Measurements from ENCODE around the gene FAM234B.
"Not testable (repeated sequence)": the region's sequence is repeated elsewhere in the genome, so short reads cannot be mapped to it uniquely, and the experiment has no call there.

Gene FAM234B

GRCh38 chr12:13053617-13054016, 9.4 kb downstream of the FAM234B start:
- not testable (repeated sequence) for DNase-seq (ENCODE audit: low read depth, low spot score)

DNA sequence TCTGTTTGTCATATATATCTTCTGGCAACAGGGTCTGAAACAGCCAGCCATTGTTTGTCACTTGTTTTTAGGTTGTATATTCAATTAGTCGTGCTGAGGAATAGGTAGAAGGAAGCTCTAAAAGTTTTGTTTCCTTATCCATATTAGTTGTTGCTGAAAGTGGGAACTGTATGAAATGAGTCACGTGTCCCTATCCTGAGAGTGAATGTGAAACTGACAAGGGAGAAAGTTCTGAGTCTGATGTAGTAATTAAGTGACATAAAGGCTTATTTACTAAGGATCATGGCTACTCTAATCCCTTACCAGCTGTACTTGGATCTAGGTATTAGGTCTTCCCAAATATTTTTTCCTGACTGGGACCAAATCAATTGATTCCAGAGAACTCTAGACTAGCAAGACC, 16.4 kb downstream of the FAM234B start:
- DNase-seq (ENCODE audit: low read depth, low spot score), result no peak

DNA sequence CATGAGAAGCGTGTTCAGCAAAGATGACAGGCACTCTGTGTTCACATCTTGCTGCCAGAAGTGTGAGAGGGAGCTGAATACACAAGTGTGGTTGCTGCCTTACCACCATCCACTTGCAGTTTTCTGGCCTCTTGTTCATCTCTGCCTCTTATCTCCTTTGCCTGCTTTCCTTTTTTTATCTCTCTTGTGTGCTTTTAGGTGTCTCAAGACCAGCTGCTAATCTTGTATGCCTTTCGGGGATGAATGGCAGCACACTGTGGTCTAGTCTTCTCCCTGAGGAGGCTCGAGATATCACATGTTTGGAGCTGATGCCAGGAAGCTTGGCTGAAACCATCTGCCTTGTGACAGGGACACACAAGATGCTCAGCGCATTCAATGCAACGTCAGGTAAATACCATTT, 17.2 kb downstream of the FAM234B start:
- DNase-seq (ENCODE audit: low read depth, low spot score), result no peak

DNA sequence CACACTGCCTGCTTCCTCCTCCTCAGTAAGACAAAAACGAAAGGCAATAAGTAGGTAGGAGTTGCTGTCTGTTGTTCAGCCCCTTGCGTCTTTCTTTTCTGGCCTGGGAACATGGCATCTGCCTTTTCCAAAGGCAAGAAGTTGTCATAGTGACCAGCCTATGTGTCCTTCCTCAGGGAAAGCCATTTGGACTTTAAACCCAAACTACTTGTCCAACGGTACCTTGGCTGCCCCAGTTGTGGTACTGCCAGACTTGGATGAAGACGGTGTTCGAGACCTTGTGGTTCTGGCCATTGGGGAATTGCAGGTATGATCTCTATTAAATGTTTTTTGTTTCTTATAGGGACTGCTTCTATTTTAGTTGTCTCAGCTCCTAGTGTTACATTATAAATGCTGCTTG, 18.5 kb downstream of the FAM234B start:
- no peak for DNase-seq (ENCODE audit: low read depth, low spot score)

DNA sequence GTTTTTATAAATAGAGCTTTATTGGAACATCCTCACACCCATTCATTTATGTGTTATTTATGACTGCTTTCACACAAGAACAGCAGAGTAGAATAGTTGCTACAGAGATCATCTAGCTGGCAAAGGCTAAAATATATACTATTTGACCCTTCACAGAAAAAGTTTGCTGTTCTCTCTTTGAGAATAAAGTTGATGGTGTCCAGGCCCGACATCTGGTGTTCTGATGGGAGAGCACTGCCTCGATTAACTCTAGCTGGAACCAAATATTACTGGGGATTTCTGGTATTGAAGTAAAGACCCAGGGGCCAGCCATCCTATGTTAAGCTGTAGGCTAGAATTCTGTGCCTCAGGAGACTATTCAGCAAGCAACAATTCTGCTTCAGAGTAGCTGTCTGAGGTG, 21.8 kb downstream of the FAM234B start:
- DNase-seq (ENCODE audit: low read depth, low spot score), result no peak

DNA sequence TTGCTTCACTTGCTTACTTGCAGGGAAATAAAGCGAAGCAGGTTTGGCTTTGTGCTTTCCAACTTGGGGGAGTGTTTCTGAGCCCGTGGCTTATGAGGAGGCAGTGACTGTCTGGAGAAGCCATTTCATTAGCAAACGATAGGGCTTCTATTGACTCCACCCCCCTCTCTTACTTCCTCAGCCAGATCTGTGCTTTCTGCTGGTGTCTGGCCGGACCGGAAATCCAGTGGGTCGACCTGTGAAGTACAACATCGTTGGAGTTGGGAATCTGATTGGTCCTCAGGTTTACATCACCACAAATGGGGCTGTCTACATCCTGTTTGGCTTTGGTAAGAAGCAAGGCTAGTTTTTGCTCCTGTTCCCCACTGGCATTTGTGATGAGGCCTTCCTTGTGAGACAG, 22.3 kb downstream of the FAM234B start:
- DNase-seq (ENCODE audit: low read depth, low spot score), result no peak

DNA sequence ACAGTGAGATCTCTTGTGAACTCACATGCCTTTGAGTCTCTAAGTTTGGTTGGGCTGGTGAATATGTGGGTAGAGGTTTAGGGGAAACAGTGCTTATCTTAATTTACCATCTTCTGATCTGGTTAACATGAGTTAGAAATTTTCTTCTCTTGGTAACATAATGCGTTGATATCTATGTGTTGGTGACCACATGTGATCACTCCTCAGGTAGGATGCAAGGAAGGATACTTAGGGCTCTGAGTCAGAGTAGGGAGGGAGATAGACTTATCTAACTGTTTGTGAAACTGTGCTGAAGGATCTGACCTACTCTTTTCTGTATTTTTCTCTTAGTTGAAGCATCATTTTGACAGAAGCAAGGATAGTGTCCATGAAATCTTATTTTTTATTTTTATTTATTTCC, 23.1 kb downstream of the FAM234B start:
- no peak for DNase-seq (ENCODE audit: low read depth, low spot score)

GRCh38 chr12:13069380-13069779, 25.2 kb downstream of the FAM234B start:
- DNase-seq (ENCODE audit: low read depth, low spot score), result no peak

DNA sequence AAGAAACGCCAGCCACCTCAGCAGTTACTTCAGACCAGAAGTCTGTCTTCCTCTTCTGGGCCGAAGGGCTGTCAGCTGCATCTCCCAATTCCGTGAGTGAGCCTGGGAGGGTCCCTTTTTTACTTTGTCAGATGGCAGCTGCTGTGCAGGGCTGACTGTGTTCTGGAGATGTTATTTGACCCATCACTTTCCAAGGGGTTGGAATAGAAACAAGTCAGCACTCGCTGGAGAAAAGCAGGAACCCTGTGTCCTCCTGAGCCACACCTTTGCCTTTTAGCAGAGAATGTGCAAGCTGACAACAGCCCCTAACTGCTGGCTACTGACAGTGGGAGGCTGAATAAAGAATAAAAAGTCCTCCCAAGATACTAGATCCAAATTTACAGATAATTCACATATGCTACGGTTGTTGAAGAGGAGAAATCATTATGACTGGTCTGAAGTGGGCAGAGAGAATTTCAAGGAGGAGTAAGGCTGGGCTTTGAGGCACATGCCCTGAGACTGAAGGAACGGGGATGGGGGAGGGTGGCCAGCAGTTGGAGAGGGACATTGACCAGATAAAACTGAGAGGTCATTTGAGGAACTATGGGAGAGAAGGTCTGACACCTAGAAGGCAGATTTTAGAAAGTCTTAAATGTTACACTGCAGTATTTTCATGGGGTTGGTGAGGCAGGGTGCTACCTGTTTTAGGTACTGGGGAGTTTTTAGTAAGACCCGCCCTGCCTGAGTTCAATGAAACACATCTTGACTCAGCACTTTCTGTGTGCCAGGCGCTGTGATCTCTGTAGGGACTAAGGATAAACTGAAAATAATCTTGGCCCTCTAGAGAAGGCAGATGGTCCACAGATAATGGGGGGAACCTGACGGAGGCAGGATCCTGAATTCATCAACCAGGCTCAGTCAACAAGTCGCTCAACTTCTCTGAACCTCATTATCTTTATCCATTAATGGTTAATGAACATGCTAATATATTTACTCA, 27.4 kb downstream of the FAM234B start:
- no peak for DNase-seq (ENCODE audit: low read depth, low spot score)

- no peak for DNase-seq (ENCODE audit: low read depth, low spot score)
These were observed 29.0 kb downstream of the FAM234B start for GRCh38 chr12:13073173-13073572.

DNA sequence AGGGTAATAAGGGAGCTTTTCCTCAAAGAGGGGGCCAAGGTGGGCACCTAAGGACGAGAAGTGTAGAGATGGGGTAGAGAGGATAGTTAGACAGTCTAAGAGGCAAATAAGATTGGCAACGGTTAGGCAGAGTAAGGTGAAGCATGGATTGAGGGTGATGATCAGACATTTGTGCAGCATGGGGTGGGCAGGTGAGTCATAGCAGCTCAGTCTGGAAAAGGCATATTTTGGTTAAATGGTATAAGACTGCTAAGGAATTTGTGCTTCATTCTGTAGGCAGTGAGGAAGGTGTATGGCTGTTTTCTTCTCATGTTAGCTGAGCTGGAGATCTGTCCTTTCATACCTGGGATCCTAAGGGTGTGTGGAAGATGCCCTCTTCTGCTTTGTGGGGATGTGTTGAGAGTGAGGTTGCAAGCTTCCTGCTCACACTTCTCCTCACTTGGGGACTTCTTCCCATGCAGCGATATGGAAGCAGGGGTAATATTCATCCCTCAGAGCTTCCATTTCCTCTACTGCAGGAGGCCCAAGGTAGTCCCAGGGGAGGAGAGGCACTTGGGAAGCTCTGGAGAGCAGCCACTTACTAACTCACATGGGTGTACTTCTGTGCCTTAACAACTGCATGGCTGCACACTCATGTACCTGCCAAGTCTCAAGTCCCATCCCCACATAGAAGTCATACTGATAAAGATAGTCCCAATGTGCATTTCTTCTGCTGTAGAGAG, 30.4 kb downstream of the FAM234B start:
- peak; percentile 33 for DNase-seq (ENCODE audit: low read depth, low spot score)

DNA sequence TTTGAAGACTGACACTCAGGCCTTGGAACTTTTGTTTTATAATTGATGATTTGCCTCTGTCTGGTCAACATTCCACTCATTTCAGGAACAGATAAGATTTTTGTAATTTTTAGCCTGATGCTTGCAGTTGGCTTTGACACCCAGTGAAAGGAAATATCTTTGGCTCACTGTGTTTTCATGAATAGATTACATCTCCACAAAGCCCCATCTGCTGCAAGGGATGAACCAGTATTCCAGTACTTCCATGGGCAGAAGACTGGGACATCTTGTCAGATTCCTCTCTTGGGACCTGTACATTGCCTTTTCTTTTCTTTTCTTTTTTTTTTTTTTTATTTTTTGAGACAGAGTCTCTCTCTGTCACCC, 30.9 kb downstream of the FAM234B start:
- no peak for DNase-seq (ENCODE audit: low read depth, low spot score)

- no peak for DNase-seq (ENCODE audit: low read depth, low spot score)
These were observed 31.8 kb downstream of the FAM234B start for GRCh38 chr12:13075786-13076570.

DNA sequence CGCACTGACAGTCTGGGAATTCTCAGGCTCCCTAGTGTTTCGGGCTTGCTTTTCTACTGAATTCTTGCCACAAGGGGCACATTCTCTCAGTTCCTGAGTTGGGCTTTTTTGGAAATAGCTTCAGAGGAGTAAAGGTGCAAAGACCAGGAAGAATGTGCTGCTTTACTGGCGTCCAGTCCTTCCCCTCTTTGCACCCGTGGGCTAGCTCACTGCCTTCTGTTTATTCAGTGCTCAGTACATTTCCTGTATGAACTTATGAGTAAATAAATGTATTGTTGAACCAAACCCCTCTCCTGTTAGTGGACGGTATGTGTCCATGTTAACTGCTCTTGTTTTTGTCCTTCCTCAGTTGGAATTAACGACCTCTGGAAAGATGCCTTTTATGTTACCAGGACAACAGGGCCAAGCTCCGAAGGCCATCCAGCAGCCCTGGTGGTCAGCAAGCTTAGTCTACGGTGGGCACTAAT, 35.3 kb downstream of the FAM234B start:
- DNase-seq (ENCODE audit: low read depth, low spot score), result no peak

GRCh38 chr12:13080266-13080665, 36.1 kb downstream of the FAM234B start:
- DNase-seq (ENCODE audit: low read depth, low spot score), result no peak

- DNase-seq (ENCODE audit: low read depth, low spot score), result no peak
These were observed 38.7 kb downstream of the FAM234B start for GRCh38 chr12:13082861-13083260.

- DNase-seq (ENCODE audit: low read depth, low spot score), result not testable (repeated sequence)
These were observed 39.5 kb downstream of the FAM234B start for GRCh38 chr12:13083638-13084037.

DNA sequence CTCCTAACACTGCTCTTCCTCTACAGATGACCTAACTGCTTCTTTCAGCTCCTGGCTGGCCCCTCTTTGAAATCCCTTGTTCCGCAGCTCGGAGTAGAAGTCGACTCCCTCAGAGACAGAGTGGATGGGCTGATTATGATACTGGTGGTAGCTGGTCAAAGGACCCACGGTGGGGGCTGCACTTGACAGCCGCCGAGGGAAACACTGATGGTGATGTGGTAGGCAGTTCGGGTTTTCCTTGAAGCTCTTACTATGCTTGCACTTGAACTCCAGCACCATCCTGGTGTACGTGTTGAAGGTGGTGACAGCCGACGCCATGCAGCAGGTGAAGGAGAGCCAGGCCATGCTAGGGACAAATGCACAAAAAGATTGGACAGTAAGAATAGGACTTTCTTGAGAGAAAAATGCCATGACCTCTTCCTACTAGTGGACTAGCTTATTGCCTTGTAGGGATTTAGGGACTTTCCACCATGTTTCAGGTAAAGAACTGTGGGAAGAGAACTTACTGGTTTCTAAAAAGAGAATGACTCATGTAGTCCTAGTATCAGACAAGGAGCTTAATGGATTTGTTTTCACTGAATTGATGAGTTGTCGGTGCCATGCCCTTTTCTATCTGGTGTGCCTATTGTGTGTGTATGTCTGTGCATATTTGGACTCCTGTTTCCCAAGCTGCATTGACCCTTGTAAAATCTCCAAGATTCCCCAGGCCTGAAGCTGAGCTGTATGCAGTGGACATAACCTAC, 40.9 kb downstream of the FAM234B start:
- no peak for DNase-seq (ENCODE audit: low read depth, low spot score)

DNA sequence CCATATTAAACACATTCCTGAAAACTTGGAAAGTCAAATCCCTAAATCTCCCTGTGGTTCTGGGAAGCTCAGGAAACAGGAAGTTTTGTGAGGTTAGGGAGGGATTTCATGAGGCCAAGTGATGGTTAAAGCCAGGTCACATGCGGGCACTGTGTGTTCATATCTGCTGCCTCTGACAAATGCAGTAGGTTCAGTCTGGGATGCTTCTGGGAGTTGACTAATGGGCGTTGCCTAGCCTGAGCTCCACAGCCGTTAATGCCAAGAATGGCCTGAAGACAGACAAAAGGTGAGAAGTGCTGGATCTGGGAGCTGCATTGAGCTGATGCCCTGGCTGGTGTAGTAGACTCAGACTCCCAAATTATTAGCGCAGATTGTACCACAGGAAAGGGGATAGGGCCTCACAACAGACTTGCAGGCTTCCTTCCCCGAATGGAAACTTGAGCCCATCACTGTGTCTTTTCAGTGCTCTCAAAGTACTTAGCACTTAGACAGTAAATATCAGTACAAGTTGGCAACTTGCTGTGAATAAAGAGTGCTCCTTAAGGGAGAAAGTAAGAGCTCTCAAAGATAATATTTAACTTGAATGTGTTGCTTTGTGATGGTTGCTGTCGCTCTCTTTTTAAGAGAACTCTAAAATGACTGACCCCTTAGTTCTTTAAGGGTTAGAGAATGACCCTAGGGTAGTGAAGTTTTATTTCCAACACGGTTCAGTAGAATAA, 41.9 kb downstream of the FAM234B start:
- DNase-seq (ENCODE audit: low read depth, low spot score), result no peak

- DNase-seq (ENCODE audit: low read depth, low spot score), result no peak
These were observed 43.6 kb downstream of the FAM234B start for GRCh38 chr12:13087766-13088165.

GRCh38 chr12:13088496-13088895, 44.3 kb downstream of the FAM234B start:
- peak; percentile 43 for DNase-seq (ENCODE audit: low read depth, low spot score)
